ENCODE results near the gene ADAMTS8. TPM values are rescaled to one million over a fixed set of nuclear protein-coding genes. Genes with fewer than 3 reads are reported as not detected.

Gene ADAMTS8
- total and polyA plus RNA-seq, 2 donors (not counting 3 experiments of a cell fraction or from before 2014, with no cell fraction given): not detected

- Histone ChIP-seq H3K4me3 (replicated peaks in 1 of 3; ENCODE audit: insufficient read depth in 1 of 3, low read depth in 1 of 3, low read length in 3 of 3) (no peak overlapping the region), H3K27ac (ENCODE audit: insufficient read depth, low read depth, low read length) (no peak overlapping the region), H3K9me3 (replicated peaks; ENCODE audit: control insufficient read depth, insufficient read depth, low read length) (no peaks in the 10 kb centered on the region), H2AFZ (ENCODE audit: low read depth, low read length) (no peak overlapping the region), H3K4me1 (ENCODE audit: control insufficient read depth, extremely low read depth, insufficient read depth, low read length) (no peaks in the 10 kb centered on the region), H3K79me2 (ENCODE audit: control insufficient read depth, insufficient read depth, low read length) (no peaks in the 10 kb centered on the region), H3K36me3 (ENCODE audit: control insufficient read depth in 2 of 2, extremely low read depth in 1 of 2, insufficient read depth in 2 of 2, low read length in 2 of 2) (no peaks in the 10 kb centered on the region), H3K9me1 (replicated peaks; ENCODE audit: control insufficient read depth, extremely low read depth, insufficient read depth, low read length) (no peaks in the 10 kb centered on the region), H3K27me3 (ENCODE audit: control insufficient read depth in 2 of 2, insufficient read depth in 2 of 2, low read length in 2 of 2) (peaks cover 4 to 11% of the 10 kb centered on the region in 2 experiments), H3K4me2 (ENCODE audit: insufficient read depth, low read length) (no peak overlapping the region), H4K20me1 (replicated peaks; ENCODE audit: control insufficient read depth, extremely low read depth, insufficient read depth, low read length) (no peaks in the 10 kb centered on the region), H3K9ac (replicated peaks; ENCODE audit: extremely low read depth, insufficient read depth, low read length) (no peak overlapping the region)
- FAIRE-seq (no peak), DNase-seq (ENCODE audit: low read depth, low spot score) (no peak)
- ChIA-PET CTCF (interaction anchor here (0.9 kb wide), 1 partner anchor 1218 kb away, joined by 3 read pairs; no protein-coding TSS in a partner anchor), POLR2A (no interaction called here)
- TF ChIP-seq POLR2AphosphoS5 (IDR thresholded peaks at IDR 0.05; ENCODE audit: insufficient read depth, low read depth, low read length) (no peak), FOS (IDR thresholded peaks at IDR 0.05; ENCODE audit: borderline replicate concordance, insufficient read depth, low read length) (no peak), POLR2A (IDR thresholded peaks at IDR 0.05; ENCODE audit: low read depth, low read length) (no peak), GATA2 (IDR thresholded peaks at IDR 0.05; ENCODE audit: insufficient read depth, insufficient read length, low read depth, low read length) (no peak), EZH2 (IDR thresholded peaks at IDR 0.05; ENCODE audit: borderline replicate concordance, low read depth, low read length, severe bottlenecking) (no peak), JUN (IDR thresholded peaks at IDR 0.05; ENCODE audit: borderline replicate concordance, insufficient read depth, insufficient read length, low read depth) (no peak)
- dilution Hi-C loops (cut with MboI; ENCODE audit: extremely low pct_ligation_motif_present, low sequenced_read_pairs) (no loop called here), intact Hi-C loops (cut with micrococcal nuclease) (no loop called here)
- BruUV-seq (replicated peaks): no TSS peak
Measured at GRCh38 chr11:130456286-130456685, 27.9 kb upstream of the ADAMTS8 start.

GRCh38 chr11:130455483-130456127, 27.2 kb upstream of the ADAMTS8 start:
- no peak overlapping the region for H3K4me2 ChIP-seq (ENCODE audit: insufficient read depth, low read length)
- FAIRE-seq: no peak
- TF ChIP-seq MAX (IDR thresholded peaks at IDR 0.05; ENCODE audit: insufficient read depth, insufficient read length): no peak
- TF ChIP-seq JUN (IDR thresholded peaks at IDR 0.05; ENCODE audit: borderline replicate concordance, insufficient read depth, insufficient read length, low read depth): no peak
- TF ChIP-seq, protein P1, sequence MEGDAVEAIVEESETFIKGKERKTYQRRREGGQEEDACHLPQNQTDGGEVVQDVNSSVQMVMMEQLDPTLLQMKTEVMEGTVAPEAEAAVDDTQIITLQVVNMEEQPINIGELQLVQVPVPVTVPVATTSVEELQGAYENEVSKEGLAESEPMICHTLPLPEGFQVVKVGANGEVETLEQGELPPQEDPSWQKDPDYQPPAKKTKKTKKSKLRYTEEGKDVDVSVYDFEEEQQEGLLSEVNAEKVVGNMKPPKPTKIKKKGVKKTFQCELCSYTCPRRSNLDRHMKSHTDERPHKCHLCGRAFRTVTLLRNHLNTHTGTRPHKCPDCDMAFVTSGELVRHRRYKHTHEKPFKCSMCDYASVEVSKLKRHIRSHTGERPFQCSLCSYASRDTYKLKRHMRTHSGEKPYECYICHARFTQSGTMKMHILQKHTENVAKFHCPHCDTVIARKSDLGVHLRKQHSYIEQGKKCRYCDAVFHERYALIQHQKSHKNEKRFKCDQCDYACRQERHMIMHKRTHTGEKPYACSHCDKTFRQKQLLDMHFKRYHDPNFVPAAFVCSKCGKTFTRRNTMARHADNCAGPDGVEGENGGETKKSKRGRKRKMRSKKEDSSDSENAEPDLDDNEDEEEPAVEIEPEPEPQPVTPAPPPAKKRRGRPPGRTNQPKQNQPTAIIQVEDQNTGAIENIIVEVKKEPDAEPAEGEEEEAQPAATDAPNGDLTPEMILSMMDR (IDR thresholded peaks at IDR 0.05; ENCODE audit: extremely low read depth in 1 of 2, insufficient read depth in 1 of 2, low read depth in 1 of 2, low read length in 2 of 2): no peak
- H3K27me3 ChIP-seq (ENCODE audit: control insufficient read depth in 2 of 2, insufficient read depth in 2 of 2, low read length in 2 of 2): peaks cover 11 to 16% of the 10 kb centered on the region in 2 experiments
- H3K9me1 ChIP-seq (replicated peaks; ENCODE audit: control insufficient read depth, extremely low read depth, insufficient read depth, low read length): no peaks in the 10 kb centered on the region
- H3K4me1 ChIP-seq (ENCODE audit: control insufficient read depth, extremely low read depth, insufficient read depth, low read length): no peaks in the 10 kb centered on the region
- dilution Hi-C loops (cut with MboI; ENCODE audit: extremely low pct_ligation_motif_present, low sequenced_read_pairs): no loop called here
- no peak overlapping the region for H3K9ac ChIP-seq (replicated peaks; ENCODE audit: extremely low read depth, insufficient read depth, low read length)
- no peak overlapping the region for H2AFZ ChIP-seq (ENCODE audit: low read depth, low read length)
- no peaks in the 10 kb centered on the region for H3K79me2 ChIP-seq (ENCODE audit: control insufficient read depth, insufficient read depth, low read length)
- no peak overlapping the region for H3K27ac ChIP-seq (ENCODE audit: insufficient read depth, low read depth, low read length)
- H3K4me3 ChIP-seq (replicated peaks in 1 of 3; ENCODE audit: insufficient read depth in 1 of 3, low read depth in 1 of 3, low read length in 3 of 3): no peak overlapping the region
- no peak for DNase-seq (ENCODE audit: low read depth, low spot score)
- intact Hi-C loops (cut with micrococcal nuclease): no loop called here
- ChIA-PET POLR2A (no interaction called here), CTCF (interaction anchor here (3.7 kb wide), 1 partner anchor 407 kb away, joined by 14 read pairs; no protein-coding TSS in a partner anchor)
- H3K9me3 ChIP-seq (replicated peaks; ENCODE audit: control insufficient read depth, insufficient read depth, low read length): no peaks in the 10 kb centered on the region
- no peaks in the 10 kb centered on the region for H3K36me3 ChIP-seq (ENCODE audit: control insufficient read depth in 2 of 2, extremely low read depth in 1 of 2, insufficient read depth in 2 of 2, low read length in 2 of 2)
- H4K20me1 ChIP-seq (replicated peaks; ENCODE audit: control insufficient read depth, extremely low read depth, insufficient read depth, low read length): no peaks in the 10 kb centered on the region
- no TSS peak for BruUV-seq (replicated peaks)

Data from endothelial cell of umbilical vein (primary cell).